ENCODE measurements around the gene MYL6.
"Not testable (repeated sequence)": the region's sequence is repeated elsewhere in the genome, so short reads cannot be mapped to it uniquely, and the experiment has no call there.

Gene MYL6

DNA sequence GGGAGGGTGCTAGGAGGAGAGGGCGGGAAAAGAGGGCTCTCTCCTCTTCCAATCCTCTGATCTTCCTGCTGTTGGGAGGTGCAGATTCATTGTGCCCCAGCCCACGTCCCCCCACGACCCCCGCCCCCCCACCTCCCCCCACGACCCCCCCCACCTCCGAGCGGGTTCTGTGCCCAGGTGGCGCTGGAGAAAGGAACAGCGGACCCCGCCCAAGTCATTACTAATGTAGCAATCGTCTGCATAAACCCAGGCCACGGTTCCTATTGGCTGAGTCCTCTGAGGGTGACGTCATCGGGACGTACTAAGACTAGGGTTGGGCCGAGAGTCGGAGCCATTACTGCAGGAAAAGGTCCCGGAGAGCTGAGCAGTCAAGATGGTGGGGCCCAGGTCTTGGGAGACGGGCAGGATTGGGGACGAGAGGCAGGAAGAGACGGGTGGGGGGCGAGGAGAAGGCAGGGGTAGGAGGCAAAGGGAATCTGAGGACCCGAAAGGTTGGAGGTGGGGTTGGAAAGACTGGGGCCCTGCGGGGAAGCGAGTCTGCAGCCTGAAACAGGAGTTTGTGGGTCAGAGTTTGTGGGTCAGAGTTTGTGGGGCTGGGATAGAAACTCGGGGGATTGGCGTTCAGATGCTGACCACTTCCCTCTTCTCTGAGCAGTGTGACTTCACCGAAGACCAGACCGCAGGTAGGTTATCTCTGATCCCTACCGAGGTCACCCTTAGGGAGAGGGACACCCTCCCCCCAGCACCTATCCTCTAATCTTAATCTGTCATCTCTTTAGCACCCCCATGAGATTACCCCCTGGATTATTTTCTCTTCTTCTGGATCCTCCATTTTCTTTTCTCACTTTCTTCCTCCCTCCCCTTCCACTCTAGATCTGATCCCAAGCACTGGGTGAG, at the start of gene MYL6:
Gene MYL6 (plus strand): TSS at position 331 of the 897 bp plus-strand sequence. CDS start 43 bp downstream, at position 374.
- DNase-seq (ENCODE audit: low spot score) = peak; percentile 95

- no peak for DNase-seq (ENCODE audit: low spot score)
Observed at GRCh38 chr12:56110571-56110970, 47.6 kb upstream of the MYL6 start.

DNA sequence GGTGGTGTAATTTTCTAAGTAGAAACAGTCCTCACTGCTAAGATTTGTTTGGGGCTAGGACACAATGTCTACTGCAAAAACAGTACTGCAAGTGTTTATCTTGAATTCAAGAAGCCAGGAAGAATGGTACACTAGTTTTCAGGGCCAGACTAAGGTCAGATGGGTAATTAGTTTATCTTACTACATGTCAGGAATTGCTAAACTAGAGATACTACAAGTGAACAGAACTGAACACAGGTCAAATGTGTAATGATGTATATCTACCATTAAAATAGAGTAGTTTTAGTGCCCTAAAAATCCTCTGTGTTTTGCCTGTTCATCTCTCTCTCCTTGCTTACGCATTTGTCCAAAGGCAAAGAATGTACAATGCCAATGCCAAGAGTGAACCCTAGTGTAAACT, 44.1 kb upstream of the MYL6 start:
- no peak for DNase-seq (ENCODE audit: low spot score)

DNA sequence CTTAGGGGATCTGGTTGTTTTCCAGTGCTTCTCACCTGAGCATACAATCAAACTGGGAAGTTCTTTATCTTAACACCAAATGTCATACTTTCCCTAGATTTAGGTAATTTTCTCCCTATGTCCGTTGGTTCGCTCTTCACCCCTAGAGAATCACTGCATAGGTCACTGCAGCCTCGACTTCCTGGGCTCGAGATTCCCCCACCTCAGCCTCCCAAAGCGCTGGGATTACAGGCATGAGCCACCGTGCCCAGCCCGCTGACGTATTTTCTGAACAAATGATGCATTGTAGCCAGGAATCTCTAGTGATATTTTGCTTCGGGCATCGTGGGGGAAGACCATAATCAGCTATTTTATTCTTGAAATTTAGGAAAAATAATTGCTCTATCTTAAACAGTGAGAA, 42.8 kb upstream of the MYL6 start:
- no peak for DNase-seq (ENCODE audit: low spot score)

- peak; percentile 86 for DNase-seq (ENCODE audit: low spot score)
Observed at GRCh38 chr12:56116267-56117081, 41.7 kb upstream of the MYL6 start, which contains the start of gene RPL41. TSS of gene RPL41 (plus strand) at chr12:56116633.

DNA sequence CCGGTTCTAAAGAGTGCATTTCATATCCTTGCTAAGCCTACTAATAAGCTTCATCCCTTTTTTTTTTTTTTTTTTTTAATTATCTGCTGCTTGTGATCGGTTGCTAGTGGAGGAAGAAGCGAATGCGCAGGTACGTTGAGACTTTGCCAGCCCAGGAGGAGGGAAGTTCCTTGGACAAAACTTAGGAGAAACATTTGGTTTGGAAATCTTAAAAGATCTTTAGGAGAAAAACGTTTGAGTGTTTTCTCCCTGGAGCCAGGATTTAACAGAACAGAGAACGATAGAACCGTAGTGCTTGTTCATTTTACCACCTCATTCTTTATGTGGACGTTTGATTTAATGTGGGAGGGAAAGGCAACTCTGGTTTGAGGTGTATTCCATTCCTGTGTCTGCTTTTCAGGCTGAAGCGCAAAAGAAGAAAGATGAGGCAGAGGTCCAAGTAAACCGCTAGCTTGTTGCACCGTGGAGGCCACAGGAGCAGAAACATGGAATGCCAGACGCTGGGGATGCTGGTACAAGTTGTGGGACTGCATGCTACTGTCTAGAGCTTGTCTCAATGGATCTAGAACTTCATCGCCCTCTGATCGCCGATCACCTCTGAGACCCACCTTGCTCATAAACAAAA, 41.0 kb upstream of the MYL6 start:
- not testable (repeated sequence) for DNase-seq (ENCODE audit: low spot score)

GRCh38 chr12:56117778-56118687, 40.1 kb upstream of the MYL6 start, which contains the start of gene ZC3H10:
TSS of gene ZC3H10 (plus strand) at chr12:56118266. CDS start at chr12:56120563, 2,297 bp downstream.
- DNase-seq (ENCODE audit: low spot score) = peak; percentile 97

- no peak for DNase-seq (ENCODE audit: low spot score)
Observed at GRCh38 chr12:56118688-56119357, 39.3 kb upstream of the MYL6 start.

DNA sequence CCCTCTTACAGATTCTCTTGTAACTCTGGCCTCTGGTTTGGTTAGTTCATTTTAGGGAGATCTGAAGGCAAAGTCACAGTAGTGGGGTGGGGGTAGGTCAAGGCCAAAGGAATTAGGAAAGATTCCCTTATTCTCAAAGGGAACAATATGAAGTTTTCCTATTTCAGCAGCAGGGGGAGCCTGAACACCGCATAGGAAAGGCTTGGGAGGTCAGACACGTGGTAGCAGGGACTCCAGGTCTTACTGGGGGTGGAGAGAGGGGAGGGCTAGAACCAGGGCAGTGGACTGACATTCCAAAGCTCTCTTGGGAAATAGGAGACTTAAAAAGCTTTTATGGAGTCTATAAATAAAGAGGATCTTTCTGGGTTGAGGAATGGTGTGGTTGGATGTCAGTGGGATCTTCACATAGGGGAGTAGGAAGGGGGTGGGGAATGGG, 38.8 kb upstream of the MYL6 start:
- peak; percentile 61 for DNase-seq (ENCODE audit: low spot score)

GRCh38 chr12:56120158-56120846, 37.9 kb upstream of the MYL6 start:
- DNase-seq (ENCODE audit: low spot score) = no peak

DNA sequence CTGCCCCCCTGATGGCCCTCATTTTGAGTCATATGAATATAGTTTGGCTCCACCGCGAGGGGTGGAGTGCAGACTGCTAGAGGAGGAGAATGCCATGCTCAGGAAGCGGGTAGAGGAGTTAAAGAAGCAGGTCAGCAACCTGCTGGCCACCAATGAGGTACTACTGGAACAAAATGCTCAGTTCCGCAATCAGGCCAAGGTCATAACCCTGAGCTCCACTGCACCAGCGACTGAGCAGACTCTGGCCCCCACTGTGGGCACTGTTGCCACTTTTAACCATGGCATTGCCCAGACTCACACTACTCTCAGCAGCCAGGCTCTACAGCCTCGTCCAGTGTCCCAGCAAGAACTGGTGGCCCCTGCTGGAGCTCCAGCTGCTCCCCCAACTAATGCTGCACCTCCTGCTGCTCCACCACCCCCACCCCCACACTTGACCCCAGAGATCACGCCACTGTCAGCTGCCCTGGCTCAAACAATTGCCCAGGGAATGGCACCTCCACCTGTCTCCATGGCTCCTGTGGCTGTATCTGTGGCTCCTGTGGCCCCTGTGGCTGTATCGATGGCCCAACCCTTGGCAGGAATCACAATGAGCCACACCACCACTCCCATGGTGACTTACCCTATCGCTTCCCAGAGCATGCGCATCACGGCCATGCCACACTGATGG, 36.8 kb upstream of the MYL6 start:
- no peak for DNase-seq (ENCODE audit: low spot score)

DNA sequence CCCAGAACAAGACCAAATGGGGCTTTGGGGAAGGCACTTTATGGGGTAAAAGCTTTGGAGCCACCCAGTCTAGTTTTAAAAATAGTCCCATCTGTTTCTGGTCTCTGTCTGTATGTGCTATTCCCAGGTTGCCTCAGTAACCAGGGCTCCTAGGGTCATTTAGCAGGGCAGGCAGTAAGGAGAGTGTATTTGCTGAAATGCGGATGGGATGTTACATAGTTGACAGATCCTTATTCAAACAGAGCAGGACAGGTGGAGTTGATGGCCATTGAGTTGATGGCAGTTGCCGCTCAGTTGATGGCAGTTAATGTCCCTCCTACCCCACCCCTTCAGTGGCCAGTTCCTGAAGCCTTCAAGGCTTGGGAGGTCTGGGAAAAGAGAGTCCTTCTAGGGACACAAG, 35.5 kb upstream of the MYL6 start:
- DNase-seq (ENCODE audit: low spot score) = no peak

GRCh38 chr12:56124133-56124532, 34.0 kb upstream of the MYL6 start:
- DNase-seq (ENCODE audit: low spot score) = no peak

DNA sequence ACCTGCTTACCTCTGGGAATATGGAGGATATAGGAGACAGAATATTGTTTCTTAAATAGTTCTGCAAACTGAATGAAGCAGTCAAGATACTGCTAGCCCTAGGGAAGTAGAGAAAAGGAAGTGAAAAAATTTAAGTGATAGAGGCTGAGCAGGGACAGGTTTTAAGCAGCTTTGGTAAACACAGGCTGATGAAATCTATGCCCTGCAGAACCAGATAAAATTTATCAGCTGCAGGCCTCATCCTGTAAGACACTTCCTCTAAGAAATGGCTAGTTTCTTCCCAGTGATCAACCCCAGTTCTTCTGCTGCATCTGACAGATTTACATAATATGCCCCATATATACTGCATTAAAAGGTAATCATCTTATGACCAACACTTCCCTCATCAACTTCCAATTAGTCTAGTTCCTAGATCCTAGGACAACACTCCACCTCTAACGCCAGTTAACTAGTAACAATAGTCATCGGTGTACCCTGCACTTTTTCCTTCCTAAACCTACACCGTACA, 31.4 kb upstream of the MYL6 start:
- peak; percentile 44 for DNase-seq (ENCODE audit: low spot score)

DNA sequence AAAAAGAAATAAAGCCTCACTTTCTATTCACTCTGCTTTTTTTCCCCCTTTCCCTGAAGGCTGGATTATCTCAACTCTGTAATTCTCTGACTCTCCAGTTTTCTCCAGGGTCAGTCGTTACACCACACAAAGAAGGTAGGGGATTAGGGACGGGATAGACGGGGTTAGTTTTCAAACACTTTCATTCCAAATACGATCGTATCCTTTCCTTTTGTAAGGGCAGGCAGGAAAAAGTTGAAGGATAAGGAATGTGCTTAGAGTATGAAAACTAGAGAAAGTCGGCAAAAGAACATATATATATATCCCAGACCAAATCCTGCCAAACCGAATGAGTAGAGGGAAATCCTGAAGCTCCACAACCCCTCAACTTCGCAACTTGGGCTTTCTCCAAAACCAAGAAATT, 30.7 kb upstream of the MYL6 start:
- no peak for DNase-seq (ENCODE audit: low spot score)

DNA sequence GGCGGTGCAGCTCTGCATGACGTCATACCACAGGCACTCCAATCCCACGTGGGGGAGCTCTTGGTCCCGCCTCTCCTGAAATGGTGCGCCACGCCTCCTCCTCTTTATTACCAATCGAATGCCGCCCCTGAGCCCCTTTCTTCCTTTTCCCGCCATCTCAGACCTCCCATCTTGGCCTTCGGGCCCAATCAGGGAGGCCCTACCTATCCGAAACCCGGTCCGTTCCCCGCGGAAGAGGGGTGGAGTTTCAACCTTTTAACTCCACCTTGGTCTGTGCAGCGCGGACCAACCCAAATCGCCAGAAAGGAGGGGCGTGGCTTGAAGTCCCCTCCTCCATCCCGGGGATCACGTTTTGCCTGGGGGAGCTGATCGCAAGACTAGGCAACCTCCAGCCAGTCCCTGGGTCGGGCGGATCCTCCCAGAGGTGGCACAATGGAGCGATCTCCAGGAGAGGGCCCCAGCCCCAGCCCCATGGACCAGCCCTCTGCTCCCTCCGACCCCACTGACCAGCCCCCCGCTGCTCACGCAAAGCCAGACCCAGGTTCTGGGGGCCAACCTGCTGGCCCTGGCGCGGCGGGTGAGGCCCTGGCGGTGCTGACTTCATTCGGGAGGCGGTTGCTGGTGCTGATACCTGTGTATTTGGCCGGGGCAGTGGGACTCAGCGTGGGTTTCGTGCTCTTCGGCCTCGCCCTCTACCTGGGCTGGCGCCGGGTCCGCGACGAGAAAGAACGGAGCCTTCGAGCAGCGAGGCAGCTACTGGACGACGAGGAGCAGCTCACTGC, 30.1 kb upstream of the MYL6 start, which contains the start of gene ESYT1:
Gene ESYT1 (plus strand): TSS at position 380 of the 782 bp plus-strand sequence. CDS start 53 bp downstream, at position 433.
- peak; percentile 98 for DNase-seq (ENCODE audit: low spot score)

GRCh38 chr12:56128670-56129205, 29.4 kb upstream of the MYL6 start:
- DNase-seq (ENCODE audit: low spot score) = no peak
